Vagina (tissue), 2 donors: ENCODE measurements around the gene RSPH10B2.
"Not testable (repeated sequence)": the region's sequence is repeated elsewhere in the genome, so short reads cannot be mapped to it uniquely, and the experiment has no call there.

ENCODE experiments used
- CTCF ChIP-seq, 3 experiments: fragments of 450-650 bp in 2 of 3; fragments of 200-600 bp in 1 of 3; sonication (generic) in 1 of 3; IDR thresholded peaks; one replicate each; pipeline ENCODE4 v1.5.1; 2017 to 2019; ENCODE audit warnings: antibody characterized with exemption in 3 of 3, mild to moderate bottlenecking in 2 of 3, moderate library complexity in 2 of 3
- POLR2AphosphoS5 ChIP-seq, 2 donors: sonication (generic); formaldehyde crosslinking; IDR thresholded peaks; one replicate each; pipeline ENCODE4 v1.9.0; 2017; ENCODE audit warnings: antibody characterized with exemption in 2 of 2, mild to moderate bottlenecking in 2 of 2, low read depth in 1 of 2; ENCODE audit not compliant: insufficient read depth in 1 of 2

- TF ChIP-seq CTCF (IDR thresholded peaks at IDR 0.05); POLR2AphosphoS5 (IDR thresholded peaks at IDR 0.05; ENCODE audit: insufficient read depth in 1 of 2, low read depth in 1 of 2): not testable (repeated sequence)
These were observed 93.8 kb downstream of the RSPH10B2 start for GRCh38 chr7:6847751-6848150.
